ENCODE results near the gene HSPB1. TPM values are rescaled to one million over a fixed set of nuclear protein-coding genes. Genes with fewer than 3 reads are reported as not detected.
A peak's percentile ranks its signal among the peaks of the same experiment; 100 is the strongest.
"Not testable (repeated sequence)": the region's sequence is repeated elsewhere in the genome, so short reads cannot be mapped to it uniquely, and the experiment has no call there.

Gene HSPB1
- total RNA-seq, 4 donors from 2014 or later = 178 to 353 (median 267) TPM

- no peak for TF ChIP-seq CTCF (IDR thresholded peaks at IDR 0.05)
- DNase-seq (ENCODE audit: low spot score) (no peak), ATAC-seq (ENCODE audit: low FRiP score) (no peak)
These were observed 28.2 kb downstream of the HSPB1 start for GRCh38 chr7:76330673-76331072.

- no peak for TF ChIP-seq CTCF (IDR thresholded peaks at IDR 0.05)
- ATAC-seq (ENCODE audit: low FRiP score) (no peak), DNase-seq (ENCODE audit: low spot score) (no peak)
These were observed 29.6 kb downstream of the HSPB1 start for GRCh38 chr7:76332078-76332477.

- peak; percentile 5 for ATAC-seq (ENCODE audit: low FRiP score)
- DNase-seq (ENCODE audit: low spot score) = no peak
These were observed 31.1 kb downstream of the HSPB1 start for GRCh38 chr7:76333511-76334101.

DNA sequence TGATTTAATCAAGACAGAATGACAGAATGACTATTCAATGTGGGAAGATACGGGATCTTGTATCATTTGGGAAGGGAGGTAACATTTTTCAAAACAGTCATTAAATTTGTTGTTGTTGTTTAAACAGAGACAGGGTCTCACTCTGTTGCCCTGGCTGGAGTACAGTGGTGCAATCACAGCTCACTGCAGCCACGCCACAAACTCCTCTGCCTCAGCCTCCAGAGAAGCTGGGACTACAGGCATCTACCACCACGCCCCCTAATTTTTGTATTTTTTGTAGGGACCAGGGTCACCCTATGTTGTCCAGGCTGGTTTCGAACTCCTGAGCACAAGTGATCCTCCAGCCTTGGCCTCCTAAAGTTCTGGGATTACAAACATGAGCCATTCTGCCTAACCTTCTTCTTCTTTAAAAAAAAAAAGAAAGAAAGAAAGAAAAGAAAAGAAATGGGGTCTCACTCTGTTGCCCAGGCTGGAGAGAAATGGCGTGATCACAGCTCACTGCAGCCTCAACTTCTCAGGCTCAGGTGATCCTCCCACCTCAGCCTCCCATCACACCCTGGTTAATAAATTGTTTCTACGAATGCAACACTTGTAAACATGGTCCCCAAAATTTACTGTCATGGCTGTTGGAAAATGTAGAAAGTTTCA, 32.0 kb downstream of the HSPB1 start:
- ATAC-seq (ENCODE audit: low FRiP score) (no peak), DNase-seq (ENCODE audit: low spot score) (no peak)
- TF ChIP-seq CTCF (IDR thresholded peaks at IDR 0.05) = no peak

More at GRCh38 chr7:76333511-76334101, 31.1 kb downstream of the HSPB1 start:
- no peak for TF ChIP-seq CTCF (IDR thresholded peaks at IDR 0.05)

- ATAC-seq (ENCODE audit: low FRiP score); DNase-seq (ENCODE audit: low spot score): not testable (repeated sequence)
These were observed 32.9 kb downstream of the HSPB1 start for GRCh38 chr7:76335417-76335816.

- no peak for ATAC-seq (ENCODE audit: low FRiP score)
- no peak for TF ChIP-seq CTCF (IDR thresholded peaks at IDR 0.05)
- no peak for DNase-seq (ENCODE audit: low spot score)
These were observed 33.6 kb downstream of the HSPB1 start for GRCh38 chr7:76336094-76336493.

DNA sequence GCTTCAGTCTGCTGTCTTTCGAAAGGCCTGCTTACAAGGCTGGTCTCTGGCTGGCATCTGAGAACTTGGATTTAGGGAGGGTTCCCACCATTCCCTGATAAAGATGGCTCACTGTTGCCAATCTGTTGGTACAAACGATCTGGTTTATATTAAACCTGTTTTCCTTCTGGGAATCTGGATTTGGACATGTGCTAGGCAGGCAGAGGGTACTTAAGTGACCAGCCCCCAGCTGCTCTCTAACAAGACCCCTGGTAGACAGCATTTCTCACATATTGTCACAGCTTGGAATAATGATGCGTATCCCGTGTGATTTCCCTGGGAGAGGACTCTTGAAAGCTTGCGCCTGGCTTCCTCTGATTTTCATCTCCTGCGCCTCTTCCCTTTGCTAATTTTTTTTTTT, 34.7 kb downstream of the HSPB1 start:
- no peak for ATAC-seq (ENCODE audit: low FRiP score)
- no peak for DNase-seq (ENCODE audit: low spot score)
- no peak for TF ChIP-seq CTCF (IDR thresholded peaks at IDR 0.05)

All from omental fat pad (tissue), 4 donors.